HL-60 (cell line): ENCODE measurements around the gene GARIN5B.

Source experiments
- DNase-seq, 2 experiments: peaks; one replicate each; pipeline ENCODE4 v3.0.0-alpha.2; 2010 to 2020; ENCODE audit warnings: low read depth in 1 of 2, low spot score in 1 of 2
- H3K27ac ChIP-seq: fragments of 250-450 bp; sonication (Bioruptor Pico); replicated peaks from 2 replicates; pipeline ENCODE4 v1.5.1; 2020; ENCODE audit warnings: mild to moderate bottlenecking, moderate library complexity
- H3K27me3 ChIP-seq: fragments of 250-450 bp; sonication (Bioruptor Pico); 2 replicates; pipeline ENCODE4 v1.5.1; 2021; ENCODE audit warnings: mild to moderate bottlenecking, moderate library complexity; ENCODE audit not compliant: insufficient read depth, poor library complexity, severe bottlenecking
- H3K4me3 ChIP-seq: replicated peaks from 2 replicates; pipeline ENCODE4 v1.5.1; 2011; ENCODE audit warnings: mild to moderate bottlenecking, control low read depth, low read length; ENCODE audit not compliant: insufficient read depth
- CTCF ChIP-seq: IDR thresholded peaks from one replicate; pipeline ENCODE4 v1.5.1; 2011; ENCODE audit warnings: low read length, control low read depth, inconsistent platforms; ENCODE audit not compliant: insufficient read depth
- GABPA ChIP-seq: IDR thresholded peaks from 2 replicates; pipeline ENCODE4 v1.6.1; 2012; ENCODE audit warnings: low read depth
- POLR2AphosphoS5 ChIP-seq: IDR thresholded peaks from 2 replicates; pipeline ENCODE4 v1.6.1; 2012; ENCODE audit warnings: low read depth
- REST ChIP-seq: IDR thresholded peaks from 2 replicates; pipeline ENCODE4 v1.6.1; 2012; ENCODE audit warnings: low read depth; ENCODE audit not compliant: insufficient replicate concordance
- SPI1 ChIP-seq: IDR thresholded peaks from 2 replicates; pipeline ENCODE4 v1.6.1; 2012; ENCODE audit warnings: low read depth, mild to moderate bottlenecking, borderline replicate concordance

Gene GARIN5B

GRCh38 chr19:55400281-55401087 lies 37.4 kb upstream of the GARIN5B start:
- Histone ChIP-seq H3K27ac (no peak overlapping the region), H3K4me3 (no peak overlapping the region), H3K27me3 (no peaks in the 10 kb centered on the region)
- no peak for DNase-seq
- peak; percentile 46; the same call in 1 of the 2 replicates for TF ChIP-seq POLR2AphosphoS5
- TF ChIP-seq CTCF = no peak

GRCh38 chr19:55398200-55398925 lies 35.3 kb upstream of the GARIN5B start:
- DNase-seq = peak in 1 of 2 experiments; percentile 75
- H3K4me3 ChIP-seq = no peak overlapping the region
- no peaks in the 10 kb centered on the region for H3K27me3 ChIP-seq
- no peak for TF ChIP-seq GABPA
- no peak for TF ChIP-seq POLR2AphosphoS5
- no peak for TF ChIP-seq CTCF
- TF ChIP-seq REST = no peak
- TF ChIP-seq SPI1 = no peak
- peak overlapping the region; percentile 6; the same call in 1 of the 2 replicates for H3K27ac ChIP-seq

GRCh38 chr19:55392820-55393761 lies 30.0 kb upstream of the GARIN5B start:
- no peak for DNase-seq
- no peak overlapping the region for H3K4me3 ChIP-seq

More at GRCh38 chr19:55392820-55393761, 30.0 kb upstream of the GARIN5B start:
- H3K27ac ChIP-seq = no peak overlapping the region
- H3K27me3 ChIP-seq = no peaks in the 10 kb centered on the region
- TF ChIP-seq CTCF (no peak), POLR2AphosphoS5 (no peak), SPI1 (no peak), REST (no peak), GABPA (no peak)
